IPS-20b (cell line): Measurements from ENCODE around the gene MAIP1.

Experiments
- H3K27ac ChIP-seq: one replicate; pipeline ENCODE4 v1.5.1; 2013; ENCODE audit warnings: low read length
- H3K27me3 ChIP-seq: 2 replicates; pipeline ENCODE4 v1.6.1; 2013; ENCODE audit warnings: mild to moderate bottlenecking, low read length, inconsistent platforms; ENCODE audit not compliant: insufficient read depth
- H3K36me3 ChIP-seq: 2 replicates; pipeline ENCODE4 v1.6.1; 2013; ENCODE audit warnings: low read depth, mild to moderate bottlenecking, inconsistent platforms, low read length, moderate library complexity; ENCODE audit not compliant: insufficient read depth
- H3K4me1 ChIP-seq: 2 replicates; pipeline ENCODE4 v1.6.1; 2013; ENCODE audit warnings: mild to moderate bottlenecking, control low read depth, inconsistent platforms, low read length, moderate library complexity; ENCODE audit not compliant: insufficient read depth
- H3K4me3 ChIP-seq: 2 replicates; pipeline ENCODE4 v1.5.1; 2013; ENCODE audit warnings: mild to moderate bottlenecking, low read length, inconsistent platforms
- H3K9ac ChIP-seq: 2 replicates; pipeline ENCODE4 v1.6.1; 2013; ENCODE audit warnings: low read depth, mild to moderate bottlenecking, inconsistent platforms, low read length, moderate library complexity
- H3K9me3 ChIP-seq: 2 replicates; pipeline ENCODE4 v1.6.1; 2013; ENCODE audit warnings: mild to moderate bottlenecking, low read depth, low read length, inconsistent platforms; ENCODE audit not compliant: insufficient read depth

Gene MAIP1

GRCh38 chr2:199951023-199951422 is 4.4 kb upstream of the MAIP1 start:
- no peak overlapping the region for H3K4me3 ChIP-seq
- H3K27ac ChIP-seq = no peak overlapping the region
- no peaks in the 10 kb centered on the region for H3K27me3 ChIP-seq
- H3K36me3 ChIP-seq = peaks cover 53% of the 10 kb centered on the region
- no peak overlapping the region for H3K9ac ChIP-seq
- no peaks in the 10 kb centered on the region for H3K9me3 ChIP-seq
- H3K4me1 ChIP-seq = peaks cover 4% of the 10 kb centered on the region; the same call in 1 of the 2 replicates

GRCh38 chr2:199955007-199955338 is 409 bp upstream of the MAIP1 start:
- H3K9ac ChIP-seq = peak overlapping the region; percentile 91
- H3K27me3 ChIP-seq = no peaks in the 10 kb centered on the region
- H3K4me3 ChIP-seq = peak overlapping the region; percentile 99
- H3K36me3 ChIP-seq = peaks cover 35% of the 10 kb centered on the region
- H3K4me1 ChIP-seq = peaks cover 4% of the 10 kb centered on the region; the same call in 1 of the 2 replicates
- H3K9me3 ChIP-seq = no peaks in the 10 kb centered on the region
- H3K27ac ChIP-seq = peak overlapping the region; percentile 88

GRCh38 chr2:199956062-199956380 is 639 bp downstream of the MAIP1 start:
- H3K9ac ChIP-seq = peak overlapping the region; percentile 91
- peak overlapping the region; percentile 88 for H3K27ac ChIP-seq
- H3K36me3 ChIP-seq = peaks cover 35% of the 10 kb centered on the region
- H3K9me3 ChIP-seq = no peaks in the 10 kb centered on the region
- no peaks in the 10 kb centered on the region for H3K27me3 ChIP-seq
- H3K4me3 ChIP-seq = peak overlapping the region; percentile 99
- H3K4me1 ChIP-seq = peaks cover 4% of the 10 kb centered on the region; the same call in 1 of the 2 replicates

- Histone ChIP-seq H3K27me3 (no peaks in the 10 kb centered on the region), H3K36me3 (peaks cover 48% of the 10 kb centered on the region), H3K9me3 (no peaks in the 10 kb centered on the region), H3K27ac (no peak overlapping the region), H3K4me3 (peak overlapping the region; percentile 10), H3K9ac (no peak overlapping the region), H3K4me1 (peaks cover 4% of the 10 kb centered on the region; the same call in 1 of the 2 replicates)
Observed at GRCh38 chr2:199958014-199958413, 2.6 kb downstream of the MAIP1 start.

GRCh38 chr2:199962203-199962602 is 6.8 kb downstream of the MAIP1 start:
- H3K4me3 ChIP-seq = no peak overlapping the region
- no peaks in the 10 kb centered on the region for H3K4me1 ChIP-seq
- no peak overlapping the region for H3K27ac ChIP-seq
- no peaks in the 10 kb centered on the region for H3K27me3 ChIP-seq
- H3K36me3 ChIP-seq = peaks cover 86% of the 10 kb centered on the region
- no peak overlapping the region for H3K9ac ChIP-seq
- no peaks in the 10 kb centered on the region for H3K9me3 ChIP-seq

- no peaks in the 10 kb centered on the region for H3K9me3 ChIP-seq
- peaks cover 53% of the 10 kb centered on the region for H3K36me3 ChIP-seq
- H3K4me1 ChIP-seq = no peaks in the 10 kb centered on the region
- H3K27ac ChIP-seq = no peak overlapping the region
- no peak overlapping the region for H3K4me3 ChIP-seq
- no peak overlapping the region for H3K9ac ChIP-seq
- H3K27me3 ChIP-seq = no peaks in the 10 kb centered on the region
Observed at GRCh38 chr2:199966405-199966804, 11.0 kb downstream of the MAIP1 start.

GRCh38 chr2:199966976-199967375 is 11.6 kb downstream of the MAIP1 start:
- peaks cover 47% of the 10 kb centered on the region for H3K36me3 ChIP-seq
- H3K9ac ChIP-seq = no peak overlapping the region
- H3K27ac ChIP-seq = no peak overlapping the region
- H3K9me3 ChIP-seq = no peaks in the 10 kb centered on the region
- no peak overlapping the region for H3K4me3 ChIP-seq
- H3K27me3 ChIP-seq = no peaks in the 10 kb centered on the region
- no peaks in the 10 kb centered on the region for H3K4me1 ChIP-seq

- Histone ChIP-seq H3K9me3 (no peaks in the 10 kb centered on the region), H3K27me3 (no peaks in the 10 kb centered on the region), H3K27ac (no peak overlapping the region), H3K4me3 (no peak overlapping the region), H3K4me1 (no peaks in the 10 kb centered on the region), H3K9ac (no peak overlapping the region), H3K36me3 (peaks cover 37% of the 10 kb centered on the region)
Observed at GRCh38 chr2:199968126-199968525, 12.7 kb downstream of the MAIP1 start.

- Histone ChIP-seq H3K9me3 (no peaks in the 10 kb centered on the region), H3K27me3 (no peaks in the 10 kb centered on the region), H3K36me3 (no peaks in the 10 kb centered on the region), H3K4me1 (no peaks in the 10 kb centered on the region), H3K27ac (no peak overlapping the region), H3K4me3 (no peak overlapping the region), H3K9ac (no peak overlapping the region)
Observed at GRCh38 chr2:199972088-199972626, 16.8 kb downstream of the MAIP1 start.

GRCh38 chr2:199973703-199974102 is 18.3 kb downstream of the MAIP1 start:
- Histone ChIP-seq H3K27ac (no peak overlapping the region), H3K9me3 (no peaks in the 10 kb centered on the region), H3K27me3 (no peaks in the 10 kb centered on the region), H3K4me3 (no peak overlapping the region), H3K9ac (no peak overlapping the region), H3K36me3 (no peaks in the 10 kb centered on the region), H3K4me1 (no peaks in the 10 kb centered on the region)

- Histone ChIP-seq H3K27me3 (no peaks in the 10 kb centered on the region), H3K4me1 (peaks cover 4% of the 10 kb centered on the region), H3K36me3 (no peaks in the 10 kb centered on the region), H3K9ac (no peak overlapping the region), H3K4me3 (no peak overlapping the region), H3K27ac (no peak overlapping the region), H3K9me3 (no peaks in the 10 kb centered on the region)
Observed at GRCh38 chr2:199975273-199975895, 20.0 kb downstream of the MAIP1 start.

GRCh38 chr2:199977984-199978415 is 22.6 kb downstream of the MAIP1 start:
- H3K36me3 ChIP-seq = no peaks in the 10 kb centered on the region
- H3K27me3 ChIP-seq = no peaks in the 10 kb centered on the region
- H3K9me3 ChIP-seq = no peaks in the 10 kb centered on the region
- no peak overlapping the region for H3K9ac ChIP-seq
- no peak overlapping the region for H3K27ac ChIP-seq
- no peak overlapping the region for H3K4me3 ChIP-seq
- H3K4me1 ChIP-seq = peaks cover 8% of the 10 kb centered on the region
